ENCODE data around the gene SOX30. TPM values are rescaled to one million over a fixed set of nuclear protein-coding genes. Genes with fewer than 3 reads are reported as not detected.
"Not testable (repeated sequence)": the region's sequence is repeated elsewhere in the genome, so short reads cannot be mapped to it uniquely, and the experiment has no call there.

Gene SOX30
- total RNA-seq, 1 experiment from 2014 or later: 0.11 TPM

DNA sequence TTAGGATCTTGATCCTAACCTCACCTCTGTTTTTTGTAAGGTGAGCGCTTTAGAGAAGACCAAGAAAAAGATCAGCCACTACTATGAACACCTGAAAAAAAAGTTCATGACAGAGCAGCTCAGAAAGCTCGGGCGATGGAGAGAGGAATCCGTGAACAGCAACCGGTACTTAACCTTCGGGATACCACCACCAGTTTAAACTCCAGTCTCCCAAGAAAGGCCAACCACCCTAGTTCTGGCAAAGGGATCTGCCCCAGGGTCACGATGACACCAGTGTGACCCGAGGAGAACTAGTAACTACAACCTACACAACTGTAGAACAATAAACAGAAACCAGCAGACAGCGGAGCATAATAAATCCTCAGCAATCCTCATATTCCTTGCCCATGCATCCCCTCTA is 27.6 kb upstream of the SOX30 start:
- Histone ChIP-seq H3K36me3 (ENCODE audit: low read depth) (no peaks in the 10 kb centered on the region), H3K9me2 (ENCODE audit: insufficient read depth) (no peaks in the 10 kb centered on the region), H3K4me3 (no peak overlapping the region), H3K27me3 (ENCODE audit: insufficient read depth, low read depth) (no peaks in the 10 kb centered on the region), H3K4me1 (replicated peaks; ENCODE audit: insufficient read depth) (no peaks in the 10 kb centered on the region), H3K4me2 (no peak overlapping the region), H3K9me3 (ENCODE audit: insufficient read depth, low read depth) (no peaks in the 10 kb centered on the region), H2AFZ (no peak overlapping the region), H4K20me1 (ENCODE audit: insufficient read depth) (no peaks in the 10 kb centered on the region), H3F3A (ENCODE audit: insufficient read depth, low read depth) (no peaks in the 10 kb centered on the region), H3K27ac (no peak overlapping the region), H3K79me2 (ENCODE audit: low read depth) (no peaks in the 10 kb centered on the region)
- no TSS peak for BruUV-seq (replicated peaks)
- intact Hi-C loops (cut with micrococcal nuclease; ENCODE audit: unreplicated experiment): no loop called here
- ChIA-PET CTCF (no interaction called here), POLR2A (ENCODE audit: unreplicated experiment) (no interaction called here)
- DNase-seq: no peak
- no peak for TF ChIP-seq EZH2 (IDR thresholded peaks at IDR 0.05; ENCODE audit: low read depth)
- TF ChIP-seq, protein P1, sequence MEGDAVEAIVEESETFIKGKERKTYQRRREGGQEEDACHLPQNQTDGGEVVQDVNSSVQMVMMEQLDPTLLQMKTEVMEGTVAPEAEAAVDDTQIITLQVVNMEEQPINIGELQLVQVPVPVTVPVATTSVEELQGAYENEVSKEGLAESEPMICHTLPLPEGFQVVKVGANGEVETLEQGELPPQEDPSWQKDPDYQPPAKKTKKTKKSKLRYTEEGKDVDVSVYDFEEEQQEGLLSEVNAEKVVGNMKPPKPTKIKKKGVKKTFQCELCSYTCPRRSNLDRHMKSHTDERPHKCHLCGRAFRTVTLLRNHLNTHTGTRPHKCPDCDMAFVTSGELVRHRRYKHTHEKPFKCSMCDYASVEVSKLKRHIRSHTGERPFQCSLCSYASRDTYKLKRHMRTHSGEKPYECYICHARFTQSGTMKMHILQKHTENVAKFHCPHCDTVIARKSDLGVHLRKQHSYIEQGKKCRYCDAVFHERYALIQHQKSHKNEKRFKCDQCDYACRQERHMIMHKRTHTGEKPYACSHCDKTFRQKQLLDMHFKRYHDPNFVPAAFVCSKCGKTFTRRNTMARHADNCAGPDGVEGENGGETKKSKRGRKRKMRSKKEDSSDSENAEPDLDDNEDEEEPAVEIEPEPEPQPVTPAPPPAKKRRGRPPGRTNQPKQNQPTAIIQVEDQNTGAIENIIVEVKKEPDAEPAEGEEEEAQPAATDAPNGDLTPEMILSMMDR (conservative IDR thresholded peaks at IDR 0.05): no peak

DNA sequence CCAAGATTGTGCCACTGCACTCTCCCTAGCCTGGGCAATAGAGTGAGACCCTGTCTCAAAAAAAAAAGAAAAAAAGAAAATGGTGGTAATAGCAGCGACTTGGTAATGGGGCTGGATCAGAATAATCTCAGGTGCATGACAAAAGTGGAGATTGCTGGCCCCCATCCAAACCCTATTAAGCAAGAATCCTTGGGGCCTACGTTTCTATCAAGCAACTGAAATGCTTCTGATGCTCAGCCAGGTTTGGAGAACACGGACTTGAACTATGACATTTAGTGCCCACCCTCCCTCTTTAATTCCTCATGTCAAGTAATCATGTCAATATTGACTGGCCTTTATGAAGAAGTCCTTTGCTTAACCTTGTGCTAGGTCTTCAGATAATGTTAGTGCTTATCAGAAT is 25.7 kb upstream of the SOX30 start:
- intact Hi-C loops (cut with micrococcal nuclease; ENCODE audit: unreplicated experiment): no loop called here

DNA sequence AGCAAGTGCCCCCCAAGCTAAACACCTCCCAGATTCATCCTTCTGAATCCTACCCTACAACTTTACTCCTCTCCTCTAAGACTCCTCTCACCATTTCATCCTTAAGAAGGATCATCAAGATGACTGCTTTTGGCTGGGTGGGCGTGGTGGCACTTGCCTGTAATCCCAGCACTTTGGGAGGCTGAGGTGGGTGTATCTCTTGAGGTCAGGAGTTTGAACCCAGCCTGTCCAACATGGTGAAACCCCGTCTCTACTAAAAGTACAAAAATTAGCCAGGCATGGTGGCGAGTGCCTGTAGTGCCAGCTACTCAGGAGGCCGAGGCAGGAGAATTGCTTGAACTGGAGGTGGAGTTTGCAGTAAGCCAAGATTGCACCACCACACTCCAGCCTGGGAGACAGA is 22.1 kb upstream of the SOX30 start:
- CTCF ChIA-PET; H3K4me1 ChIP-seq (replicated peaks; ENCODE audit: insufficient read depth); intact Hi-C loops (cut with micrococcal nuclease; ENCODE audit: unreplicated experiment): not testable (repeated sequence)

More for the DNA sequence above, 25.7 kb upstream of the SOX30 start:
- H3K4me1 ChIP-seq (replicated peaks; ENCODE audit: insufficient read depth): no peaks in the 10 kb centered on the region
- CTCF ChIA-PET: no interaction called here
- no peak overlapping the region for H3K4me2 ChIP-seq
- no peak overlapping the region for H3K27ac ChIP-seq
- no peaks in the 10 kb centered on the region for H3K9me3 ChIP-seq (ENCODE audit: insufficient read depth, low read depth)
- H2AFZ ChIP-seq: no peak overlapping the region
- H3K79me2 ChIP-seq (ENCODE audit: low read depth): no peaks in the 10 kb centered on the region
- no peaks in the 10 kb centered on the region for H3F3A ChIP-seq (ENCODE audit: insufficient read depth, low read depth)
- BruUV-seq (replicated peaks): no TSS peak
- no peak for DNase-seq
- H3K4me3 ChIP-seq: no peak overlapping the region
- no peaks in the 10 kb centered on the region for H3K36me3 ChIP-seq (ENCODE audit: low read depth)
- H4K20me1 ChIP-seq (ENCODE audit: insufficient read depth): no peaks in the 10 kb centered on the region
- no peaks in the 10 kb centered on the region for H3K9me2 ChIP-seq (ENCODE audit: insufficient read depth)
- POLR2A ChIA-PET (ENCODE audit: unreplicated experiment): no interaction called here
- TF ChIP-seq, protein P1 (conservative IDR thresholded peaks at IDR 0.05): no peak
- H3K27me3 ChIP-seq (ENCODE audit: insufficient read depth, low read depth): no peaks in the 10 kb centered on the region

DNA sequence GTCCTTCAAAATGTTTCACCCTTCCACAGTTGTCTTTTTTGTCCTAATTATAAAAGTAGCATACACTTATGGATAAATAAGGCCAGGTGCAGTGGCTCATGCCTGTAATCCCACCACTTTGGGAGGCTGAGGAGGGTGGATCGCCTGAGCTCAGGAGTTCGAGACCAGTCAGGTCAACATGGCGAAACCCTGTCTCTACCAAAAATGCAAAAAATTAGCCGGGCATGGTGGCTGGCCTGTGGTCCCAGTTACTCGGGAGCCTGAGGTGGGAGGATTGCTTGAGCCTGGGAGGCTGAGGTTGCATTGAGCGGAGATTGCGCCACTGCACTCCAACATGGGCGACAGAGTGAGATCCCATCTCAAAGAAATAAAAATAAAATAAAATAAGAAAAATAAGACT is 20.7 kb upstream of the SOX30 start:
- Histone ChIP-seq H3K4me2 (no peak overlapping the region), H3F3A (ENCODE audit: insufficient read depth, low read depth) (no peaks in the 10 kb centered on the region), H3K27me3 (ENCODE audit: insufficient read depth, low read depth) (no peaks in the 10 kb centered on the region), H4K20me1 (ENCODE audit: insufficient read depth) (no peaks in the 10 kb centered on the region), H3K9me3 (ENCODE audit: insufficient read depth, low read depth) (no peaks in the 10 kb centered on the region), H3K9me2 (ENCODE audit: insufficient read depth) (no peaks in the 10 kb centered on the region), H3K36me3 (ENCODE audit: low read depth) (no peaks in the 10 kb centered on the region), H3K27ac (no peak overlapping the region), H3K4me3 (no peak overlapping the region), H2AFZ (no peak overlapping the region), H3K4me1 (replicated peaks; ENCODE audit: insufficient read depth) (no peaks in the 10 kb centered on the region), H3K79me2 (ENCODE audit: low read depth) (no peaks in the 10 kb centered on the region)
- intact Hi-C loops (cut with micrococcal nuclease; ENCODE audit: unreplicated experiment): no loop called here
- ChIA-PET POLR2A (ENCODE audit: unreplicated experiment) (no interaction called here), CTCF (no interaction called here)
- BruUV-seq (replicated peaks): no TSS peak
- TF ChIP-seq EZH2 (IDR thresholded peaks at IDR 0.05; ENCODE audit: low read depth): no peak
- TF ChIP-seq, protein P1 (conservative IDR thresholded peaks at IDR 0.05): no peak
- DNase-seq: no peak

More for the DNA sequence above, 22.1 kb upstream of the SOX30 start:
- POLR2A ChIA-PET (ENCODE audit: unreplicated experiment); H3F3A ChIP-seq (ENCODE audit: insufficient read depth, low read depth); H3K27ac ChIP-seq; DNase-seq; H3K36me3 ChIP-seq (ENCODE audit: low read depth); H3K9me3 ChIP-seq (ENCODE audit: insufficient read depth, low read depth); H2AFZ ChIP-seq; H3K4me3 ChIP-seq; H4K20me1 ChIP-seq (ENCODE audit: insufficient read depth); H3K79me2 ChIP-seq (ENCODE audit: low read depth); BruUV-seq (replicated peaks); H3K27me3 ChIP-seq (ENCODE audit: insufficient read depth, low read depth); H3K9me2 ChIP-seq (ENCODE audit: insufficient read depth); H3K4me2 ChIP-seq: not testable (repeated sequence)

Data from PC-9 (cell line).